Measurements from ENCODE around the gene DDX25. TPM values are rescaled to one million over a fixed set of nuclear protein-coding genes. Genes with fewer than 3 reads are reported as not detected.

Gene DDX25
- total RNA-seq, 6 experiments from 2014 or later: not detected

DNA sequence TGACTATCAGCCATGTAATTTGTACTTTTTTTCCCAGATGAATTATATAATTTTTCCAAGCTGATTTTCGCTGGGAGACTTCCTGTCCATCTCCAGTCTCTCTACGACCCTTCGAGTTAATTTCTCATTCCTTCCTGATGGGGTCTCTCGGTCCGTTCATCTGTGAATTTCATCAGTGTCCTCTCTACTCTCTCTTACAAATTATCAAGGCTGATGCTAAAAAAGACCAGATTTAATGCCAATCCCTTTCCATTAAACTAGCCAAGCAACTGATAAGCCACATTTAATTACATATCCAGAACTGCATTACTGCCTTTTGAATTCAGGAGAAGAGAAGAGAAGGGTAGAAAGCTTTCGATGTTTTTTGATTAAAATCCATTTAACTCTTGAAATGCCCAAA, 67.3 kb downstream of the DDX25 start:
- H3K4me1 Mint-ChIP-seq (ENCODE audit: low read depth): no peaks in the 10 kb centered on the region
- TF ChIP-seq, protein P1, sequence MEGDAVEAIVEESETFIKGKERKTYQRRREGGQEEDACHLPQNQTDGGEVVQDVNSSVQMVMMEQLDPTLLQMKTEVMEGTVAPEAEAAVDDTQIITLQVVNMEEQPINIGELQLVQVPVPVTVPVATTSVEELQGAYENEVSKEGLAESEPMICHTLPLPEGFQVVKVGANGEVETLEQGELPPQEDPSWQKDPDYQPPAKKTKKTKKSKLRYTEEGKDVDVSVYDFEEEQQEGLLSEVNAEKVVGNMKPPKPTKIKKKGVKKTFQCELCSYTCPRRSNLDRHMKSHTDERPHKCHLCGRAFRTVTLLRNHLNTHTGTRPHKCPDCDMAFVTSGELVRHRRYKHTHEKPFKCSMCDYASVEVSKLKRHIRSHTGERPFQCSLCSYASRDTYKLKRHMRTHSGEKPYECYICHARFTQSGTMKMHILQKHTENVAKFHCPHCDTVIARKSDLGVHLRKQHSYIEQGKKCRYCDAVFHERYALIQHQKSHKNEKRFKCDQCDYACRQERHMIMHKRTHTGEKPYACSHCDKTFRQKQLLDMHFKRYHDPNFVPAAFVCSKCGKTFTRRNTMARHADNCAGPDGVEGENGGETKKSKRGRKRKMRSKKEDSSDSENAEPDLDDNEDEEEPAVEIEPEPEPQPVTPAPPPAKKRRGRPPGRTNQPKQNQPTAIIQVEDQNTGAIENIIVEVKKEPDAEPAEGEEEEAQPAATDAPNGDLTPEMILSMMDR (IDR thresholded peaks at IDR 0.05): no peak
- no peaks in the 10 kb centered on the region for H3K9me3 Mint-ChIP-seq
- DNase-seq: no peak
- H3K27ac Mint-ChIP-seq: no peak overlapping the region
- H3K4me3 Mint-ChIP-seq: no peak overlapping the region
- peaks cover 7% of the 10 kb centered on the region for H3K27me3 Mint-ChIP-seq (ENCODE audit: insufficient read depth)
- H3K36me3 Mint-ChIP-seq (ENCODE audit: low read depth): no peaks in the 10 kb centered on the region

- Mint-ChIP-seq H3K4me1 (ENCODE audit: low read depth) (no peaks in the 10 kb centered on the region), H3K4me3 (no peak overlapping the region), H3K9me3 (no peaks in the 10 kb centered on the region), H3K36me3 (ENCODE audit: low read depth) (no peaks in the 10 kb centered on the region), H3K27me3 (ENCODE audit: insufficient read depth) (peaks cover 5% of the 10 kb centered on the region), H3K27ac (no peak overlapping the region)
- TF ChIP-seq, protein P1 (IDR thresholded peaks at IDR 0.05): no peak
- no peak for DNase-seq
These were observed 70.0 kb downstream of the DDX25 start for GRCh38 chr11:125974284-125974683.

DNA sequence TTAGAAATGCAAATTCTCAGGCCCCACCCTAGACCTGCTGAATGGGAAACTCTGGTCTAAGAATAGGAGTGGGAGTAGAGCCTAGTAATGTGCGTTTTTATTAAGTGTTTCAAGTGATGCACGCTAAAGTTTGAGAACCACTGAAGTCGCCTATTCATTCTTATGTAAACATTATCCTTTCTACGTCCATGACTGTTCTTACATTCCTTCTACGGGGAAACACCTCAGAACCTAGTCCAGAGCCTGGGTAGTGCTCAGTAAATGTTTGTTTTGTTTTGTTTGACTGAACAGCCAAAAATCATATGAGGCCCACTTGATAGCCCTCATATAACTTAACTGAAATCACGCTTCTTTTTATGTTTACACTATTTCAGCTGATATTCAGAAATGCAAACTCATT, 71.3 kb downstream of the DDX25 start:
- no peak overlapping the region for H3K27ac Mint-ChIP-seq
- no peak overlapping the region for H3K4me3 Mint-ChIP-seq
- TF ChIP-seq, protein P1 (IDR thresholded peaks at IDR 0.05): no peak
- H3K36me3 Mint-ChIP-seq (ENCODE audit: low read depth): no peaks in the 10 kb centered on the region
- no peaks in the 10 kb centered on the region for H3K9me3 Mint-ChIP-seq
- H3K4me1 Mint-ChIP-seq (ENCODE audit: low read depth): no peaks in the 10 kb centered on the region
- H3K27me3 Mint-ChIP-seq (ENCODE audit: insufficient read depth): peaks cover 5% of the 10 kb centered on the region
- DNase-seq: no peak

DNA sequence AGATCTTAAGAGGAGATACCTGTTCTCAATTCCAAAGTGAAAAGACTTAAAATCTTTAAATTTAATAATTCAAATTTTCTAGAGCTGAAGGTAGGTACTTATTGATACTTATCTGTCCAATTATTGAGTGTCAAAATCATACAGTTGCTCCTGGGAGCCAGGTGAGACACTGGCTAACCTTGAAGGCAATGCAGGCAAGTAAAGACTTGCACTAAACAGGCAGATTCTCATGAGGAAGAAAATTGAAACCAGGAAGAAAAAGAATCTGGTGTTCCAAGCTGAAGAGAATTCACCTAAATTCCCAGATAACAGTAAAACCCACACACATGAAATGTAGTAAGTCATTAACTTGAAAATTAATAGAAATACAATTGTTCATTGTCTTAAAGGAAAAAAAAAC, 71.8 kb downstream of the DDX25 start:
- TF ChIP-seq, protein P1 (IDR thresholded peaks at IDR 0.05): no peak
- Mint-ChIP-seq H3K4me3 (no peak overlapping the region), H3K27ac (no peak overlapping the region), H3K27me3 (ENCODE audit: insufficient read depth) (peaks cover 5% of the 10 kb centered on the region), H3K4me1 (ENCODE audit: low read depth) (no peaks in the 10 kb centered on the region), H3K9me3 (no peaks in the 10 kb centered on the region), H3K36me3 (ENCODE audit: low read depth) (no peaks in the 10 kb centered on the region)
- DNase-seq: no peak

DNA sequence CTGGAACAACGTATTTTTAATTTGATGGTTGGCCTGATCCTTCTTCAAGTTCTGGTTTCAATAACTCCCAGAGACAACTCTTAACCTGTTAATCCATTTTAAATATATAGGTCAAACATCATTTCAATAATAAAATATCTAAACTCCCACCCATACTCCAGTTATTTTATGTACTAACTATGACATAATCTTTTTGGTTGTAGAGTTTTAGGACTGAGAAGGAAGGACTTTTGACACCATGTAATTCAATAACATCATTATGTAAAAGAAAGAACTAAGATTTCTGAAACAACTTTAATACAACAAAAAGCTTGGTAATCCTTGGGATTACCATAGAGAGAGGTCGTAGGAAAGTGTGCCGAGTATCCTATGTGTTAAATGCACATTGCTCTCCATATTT, 73.0 kb downstream of the DDX25 start:
- Mint-ChIP-seq H3K4me1 (ENCODE audit: low read depth) (no peaks in the 10 kb centered on the region), H3K36me3 (ENCODE audit: low read depth) (no peaks in the 10 kb centered on the region), H3K27me3 (ENCODE audit: insufficient read depth) (peaks cover 4% of the 10 kb centered on the region), H3K9me3 (no peaks in the 10 kb centered on the region), H3K4me3 (no peak overlapping the region), H3K27ac (no peak overlapping the region)
- DNase-seq: no peak
- TF ChIP-seq, protein P1 (IDR thresholded peaks at IDR 0.05): no peak

DNA sequence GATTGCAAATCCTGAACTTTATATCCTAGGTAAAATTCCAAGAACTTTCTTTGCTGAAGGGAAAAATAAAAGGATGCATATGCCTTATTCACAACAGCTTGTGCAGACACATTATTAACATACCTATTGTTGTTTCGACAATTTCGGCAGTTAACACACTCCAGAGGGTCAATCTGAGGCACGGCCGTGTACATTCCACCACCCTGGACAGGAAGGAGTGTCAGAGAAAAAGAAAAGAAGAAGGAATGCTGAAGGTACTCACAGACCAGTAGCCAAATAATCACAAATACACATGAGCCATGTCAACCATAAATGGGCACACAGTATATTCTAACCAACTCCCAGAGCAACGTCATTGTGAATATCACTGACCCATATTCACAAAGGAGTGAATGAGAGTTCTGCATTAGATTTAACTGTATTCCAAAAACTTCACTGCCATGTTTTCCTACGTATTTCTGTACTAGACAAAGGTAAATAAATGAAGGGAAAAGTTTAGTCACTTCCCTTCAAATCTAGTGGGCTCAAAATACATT, 73.9 kb downstream of the DDX25 start:
- Mint-ChIP-seq H3K36me3 (ENCODE audit: low read depth) (no peaks in the 10 kb centered on the region), H3K4me3 (no peak overlapping the region), H3K27ac (no peak overlapping the region), H3K4me1 (ENCODE audit: low read depth) (no peaks in the 10 kb centered on the region), H3K27me3 (ENCODE audit: insufficient read depth) (peaks cover 8% of the 10 kb centered on the region), H3K9me3 (no peaks in the 10 kb centered on the region)
- TF ChIP-seq, protein P1 (IDR thresholded peaks at IDR 0.05): no peak
- DNase-seq: no peak

All from HFFc6 (cell line).